Esophagus squamous epithelium (tissue), 4 donors: ENCODE data around the gene MYO1D.

ENCODE experiments used
- POLR2A ChIP-seq, 4 donors: fragments of 450-650 bp; IDR thresholded peaks; one replicate each; pipeline ENCODE4 v1.6.1; 2017; ENCODE audit warnings: antibody characterized with exemption in 4 of 4, mild to moderate bottlenecking in 4 of 4, moderate library complexity in 3 of 4
- TF ChIP-seq, protein P1 (sequence below), 6 experiments: fragments of 450-650 bp in 4 of 6; fragments of 200-600 bp in 2 of 6; sonication (generic) in 2 of 6; IDR thresholded peaks; one replicate each; pipeline ENCODE4 v1.5.1; 2016 to 2019; ENCODE audit warnings: antibody characterized with exemption in 6 of 6, mild to moderate bottlenecking in 4 of 6, moderate library complexity in 4 of 6

DNA sequence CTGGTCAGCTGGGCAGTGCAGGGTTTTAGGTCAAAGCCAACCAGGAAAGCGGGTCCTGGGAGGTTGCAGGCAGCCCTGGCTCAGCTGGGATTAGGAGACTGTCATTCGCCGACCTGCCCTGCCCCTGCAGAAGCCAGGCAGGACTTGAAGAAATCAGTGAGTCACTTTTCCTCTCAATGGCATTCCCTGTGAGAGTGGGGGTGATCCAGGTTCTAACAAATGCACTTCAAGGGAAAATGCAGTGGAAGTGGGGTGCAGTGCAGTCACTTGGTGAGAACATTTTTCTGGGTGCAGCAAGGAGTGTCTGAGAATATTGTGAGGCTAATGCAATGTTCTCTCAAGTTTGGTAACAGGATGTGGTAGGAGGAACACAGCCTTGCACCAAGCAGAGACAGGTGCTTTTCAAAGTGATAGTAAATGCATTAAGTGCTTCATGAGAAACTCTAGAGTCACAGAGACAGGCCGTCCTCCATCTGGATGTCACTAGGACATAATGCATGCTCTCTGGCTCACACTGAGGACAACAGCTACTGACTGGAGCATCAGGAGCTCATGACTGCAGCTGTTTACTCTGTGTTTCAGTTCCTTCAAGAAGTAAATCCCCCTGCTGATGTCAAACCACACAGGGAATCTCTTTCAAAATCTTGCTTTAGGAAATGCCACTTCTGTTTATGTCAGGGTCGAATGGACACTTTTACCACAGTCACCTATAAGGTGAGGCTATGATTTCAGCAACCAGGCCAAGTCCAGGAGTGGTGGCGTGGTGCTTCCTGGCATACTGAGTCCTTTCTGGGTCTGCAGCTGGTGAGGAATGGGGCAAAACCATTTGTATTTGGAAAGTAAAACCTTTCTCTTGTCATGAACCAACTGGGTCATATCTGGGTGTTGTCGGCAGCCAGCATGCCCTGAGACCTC lies 373.4 kb downstream of the MYO1D start:
- TF ChIP-seq, protein P1, sequence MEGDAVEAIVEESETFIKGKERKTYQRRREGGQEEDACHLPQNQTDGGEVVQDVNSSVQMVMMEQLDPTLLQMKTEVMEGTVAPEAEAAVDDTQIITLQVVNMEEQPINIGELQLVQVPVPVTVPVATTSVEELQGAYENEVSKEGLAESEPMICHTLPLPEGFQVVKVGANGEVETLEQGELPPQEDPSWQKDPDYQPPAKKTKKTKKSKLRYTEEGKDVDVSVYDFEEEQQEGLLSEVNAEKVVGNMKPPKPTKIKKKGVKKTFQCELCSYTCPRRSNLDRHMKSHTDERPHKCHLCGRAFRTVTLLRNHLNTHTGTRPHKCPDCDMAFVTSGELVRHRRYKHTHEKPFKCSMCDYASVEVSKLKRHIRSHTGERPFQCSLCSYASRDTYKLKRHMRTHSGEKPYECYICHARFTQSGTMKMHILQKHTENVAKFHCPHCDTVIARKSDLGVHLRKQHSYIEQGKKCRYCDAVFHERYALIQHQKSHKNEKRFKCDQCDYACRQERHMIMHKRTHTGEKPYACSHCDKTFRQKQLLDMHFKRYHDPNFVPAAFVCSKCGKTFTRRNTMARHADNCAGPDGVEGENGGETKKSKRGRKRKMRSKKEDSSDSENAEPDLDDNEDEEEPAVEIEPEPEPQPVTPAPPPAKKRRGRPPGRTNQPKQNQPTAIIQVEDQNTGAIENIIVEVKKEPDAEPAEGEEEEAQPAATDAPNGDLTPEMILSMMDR (IDR thresholded peaks at IDR 0.05) = peak in 1 of 6 experiments; percentile 9
- peak in 1 of 4 donors; percentile 50 for TF ChIP-seq POLR2A (IDR thresholded peaks at IDR 0.05)
